Neural cell (in vitro differentiated cells): ENCODE measurements around the gene SLC44A1.

Experiments
- EP300 ChIP-seq: fragments of 450-650 bp; conservative IDR thresholded peaks from 2 replicates; pipeline ENCODE4 v1.6.1; 2014; ENCODE audit warnings: antibody characterized with exemption, mild to moderate bottlenecking, moderate library complexity; ENCODE audit not compliant: poor library complexity, severe bottlenecking
- EZH2 ChIP-seq: fragments of 200-600, 300-800 bp; shearing (Covaris generic), sonication (generic); IDR thresholded peaks from 2 replicates; pipeline ENCODE4 v1.6.1; 2014; ENCODE audit warnings: antibody characterized with exemption, low read length, borderline replicate concordance, mild to moderate bottlenecking; ENCODE audit not compliant: insufficient read depth, poor library complexity, severe bottlenecking
- MXI1 ChIP-seq: fragments of 450-650 bp; conservative IDR thresholded peaks from 2 replicates; pipeline ENCODE4 v1.6.1; 2014; ENCODE audit warnings: antibody characterized with exemption, mild to moderate bottlenecking; ENCODE audit not compliant: poor library complexity, severe bottlenecking
- POLR2AphosphoS5 ChIP-seq: IDR thresholded peaks from 2 replicates; pipeline ENCODE4 v1.6.1; 2012
- SMC3 ChIP-seq: fragments of 450-650 bp; conservative IDR thresholded peaks from 2 replicates; pipeline ENCODE4 v1.6.1; 2014; ENCODE audit warnings: antibody characterized with exemption, mild to moderate bottlenecking, moderate library complexity; ENCODE audit not compliant: poor library complexity
- TAF1 ChIP-seq: IDR thresholded peaks from 2 replicates; pipeline ENCODE4 v1.6.1; 2012; ENCODE audit warnings: low read depth
- TF ChIP-seq, protein P1 (sequence below): fragments of 450-650 bp; IDR thresholded peaks from 2 replicates; pipeline ENCODE4 v1.5.1; 2014; ENCODE audit warnings: antibody characterized with exemption, mild to moderate bottlenecking, moderate library complexity; ENCODE audit not compliant: poor library complexity, severe bottlenecking

DNA sequence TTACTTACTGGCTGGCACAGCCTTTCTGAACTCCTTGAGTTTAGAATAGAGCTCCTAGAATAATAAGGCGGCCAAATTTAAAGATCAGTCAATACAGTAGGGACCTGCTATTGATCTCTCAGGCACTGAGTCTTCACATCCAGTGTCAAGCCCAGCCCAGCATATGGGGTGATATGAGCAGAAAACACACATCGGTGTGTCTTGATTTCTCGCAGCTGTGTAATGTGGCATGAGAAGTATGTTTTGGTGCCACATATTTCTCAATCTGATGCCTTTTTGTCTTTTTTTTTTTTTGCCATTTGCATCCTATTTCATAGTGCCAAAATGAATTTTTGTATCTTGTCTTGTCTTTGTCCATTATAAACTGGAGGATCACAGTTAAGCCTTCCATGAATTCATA lies 152.0 kb downstream of the SLC44A1 start:
- TF ChIP-seq, protein P1, sequence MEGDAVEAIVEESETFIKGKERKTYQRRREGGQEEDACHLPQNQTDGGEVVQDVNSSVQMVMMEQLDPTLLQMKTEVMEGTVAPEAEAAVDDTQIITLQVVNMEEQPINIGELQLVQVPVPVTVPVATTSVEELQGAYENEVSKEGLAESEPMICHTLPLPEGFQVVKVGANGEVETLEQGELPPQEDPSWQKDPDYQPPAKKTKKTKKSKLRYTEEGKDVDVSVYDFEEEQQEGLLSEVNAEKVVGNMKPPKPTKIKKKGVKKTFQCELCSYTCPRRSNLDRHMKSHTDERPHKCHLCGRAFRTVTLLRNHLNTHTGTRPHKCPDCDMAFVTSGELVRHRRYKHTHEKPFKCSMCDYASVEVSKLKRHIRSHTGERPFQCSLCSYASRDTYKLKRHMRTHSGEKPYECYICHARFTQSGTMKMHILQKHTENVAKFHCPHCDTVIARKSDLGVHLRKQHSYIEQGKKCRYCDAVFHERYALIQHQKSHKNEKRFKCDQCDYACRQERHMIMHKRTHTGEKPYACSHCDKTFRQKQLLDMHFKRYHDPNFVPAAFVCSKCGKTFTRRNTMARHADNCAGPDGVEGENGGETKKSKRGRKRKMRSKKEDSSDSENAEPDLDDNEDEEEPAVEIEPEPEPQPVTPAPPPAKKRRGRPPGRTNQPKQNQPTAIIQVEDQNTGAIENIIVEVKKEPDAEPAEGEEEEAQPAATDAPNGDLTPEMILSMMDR = no peak
- TF ChIP-seq POLR2AphosphoS5 = no peak
- TF ChIP-seq EP300 = no peak
- no peak for TF ChIP-seq TAF1
- TF ChIP-seq SMC3 = no peak
- TF ChIP-seq EZH2 = no peak
- TF ChIP-seq MXI1 = no peak
